ENCODE results near the gene GRB7. TPM values are rescaled to one million over a fixed set of nuclear protein-coding genes. Genes with fewer than 3 reads are reported as not detected.

GRB7 gene
- total and polyA plus RNA-seq, 2 experiments from 2014 or later: 12.8 to 28.9 TPM

- no peak for TF ChIP-seq ZNF462 (CRISPR knock-in tag; IDR thresholded peaks at IDR 0.05)
Observed at GRCh38 chr17:39775031-39775430, 37.3 kb downstream of the GRB7 start (continued).

- Mint-ChIP-seq H3K4me3 (no peak overlapping the region), H3K27ac (no peak overlapping the region), H3K36me3 (ENCODE audit: low read depth) (no peaks in the 10 kb centered on the region), H3K27me3 (ENCODE audit: insufficient read depth, low read depth, poor library complexity) (peaks cover 5% of the 10 kb centered on the region), H3K9me3 (no peaks in the 10 kb centered on the region), H3K4me1 (peaks cover 14% of the 10 kb centered on the region)
- no peak for DNase-seq (ENCODE audit: low spot score)
- ATAC-seq: no peak
- Histone ChIP-seq H3K27me3 (ENCODE audit: insufficient read depth) (no peaks in the 10 kb centered on the region), H3K36me3 (ENCODE audit: insufficient read depth) (no peaks in the 10 kb centered on the region), H3K4me3 (no peak overlapping the region), H4K20me1 (replicated peaks; ENCODE audit: insufficient read depth) (no peaks in the 10 kb centered on the region), H3K27ac (ENCODE audit: low read depth) (no peak overlapping the region), H3K9me2 (ENCODE audit: insufficient read depth) (no peaks in the 10 kb centered on the region), H2AFZ (0 out of 2 replicates have a peak overlapping the region, but pooled peaks have one; percentile 4), H3K79me2 (replicated peaks; ENCODE audit: insufficient read depth) (no peaks in the 10 kb centered on the region), H3K4me2 (no peak overlapping the region), H3F3A (replicated peaks; ENCODE audit: low read depth) (no peaks in the 10 kb centered on the region), H3K4me1 (ENCODE audit: insufficient read depth) (no peaks in the 10 kb centered on the region)
- TF ChIP-seq ETS1 (IDR thresholded peaks at IDR 0.05) (no peak), EZH2phosphoT487 (IDR thresholded peaks at IDR 0.05; ENCODE audit: unreplicated experiment) (no peak), STAT1 (IDR thresholded peaks at IDR 0.05; ENCODE audit: unreplicated experiment) (no peak), REST (IDR thresholded peaks at IDR 0.05; ENCODE audit: unreplicated experiment) (no peak), POLR2AphosphoS5 (IDR thresholded peaks at IDR 0.05; ENCODE audit: low read depth) (no peak), ZNF331 (CRISPR knock-in tag; IDR thresholded peaks at IDR 0.05; ENCODE audit: low read depth) (no peak), EZH2 (IDR thresholded peaks at IDR 0.05; ENCODE audit: low read depth, unreplicated experiment) (no peak), CTCF (conservative IDR thresholded peaks at IDR 0.05; ENCODE audit: low read depth in 2 of 2) (no peak), ZNF114 (CRISPR knock-in tag; IDR thresholded peaks at IDR 0.05) (no peak), NANOG (IDR thresholded peaks at IDR 0.05; ENCODE audit: borderline replicate concordance) (no peak), CREB1 (CRISPR knock-in tag; IDR thresholded peaks at IDR 0.05; ENCODE audit: low read depth) (no peak), JUNB (IDR thresholded peaks at IDR 0.05; ENCODE audit: unreplicated experiment) (no peak)
Observed at GRCh38 chr17:39776252-39776651, 38.5 kb downstream of the GRB7 start.

Measured in GM23338 (cell line).